Measurements from ENCODE around the gene AUP1.

GRCh38 chr2:74571058-74571457 lies 41.6 kb upstream of the AUP1 start:
- TF ChIP-seq POLR2AphosphoS5 (IDR thresholded peaks at IDR 0.05) = no peak
- TF ChIP-seq, protein P1, sequence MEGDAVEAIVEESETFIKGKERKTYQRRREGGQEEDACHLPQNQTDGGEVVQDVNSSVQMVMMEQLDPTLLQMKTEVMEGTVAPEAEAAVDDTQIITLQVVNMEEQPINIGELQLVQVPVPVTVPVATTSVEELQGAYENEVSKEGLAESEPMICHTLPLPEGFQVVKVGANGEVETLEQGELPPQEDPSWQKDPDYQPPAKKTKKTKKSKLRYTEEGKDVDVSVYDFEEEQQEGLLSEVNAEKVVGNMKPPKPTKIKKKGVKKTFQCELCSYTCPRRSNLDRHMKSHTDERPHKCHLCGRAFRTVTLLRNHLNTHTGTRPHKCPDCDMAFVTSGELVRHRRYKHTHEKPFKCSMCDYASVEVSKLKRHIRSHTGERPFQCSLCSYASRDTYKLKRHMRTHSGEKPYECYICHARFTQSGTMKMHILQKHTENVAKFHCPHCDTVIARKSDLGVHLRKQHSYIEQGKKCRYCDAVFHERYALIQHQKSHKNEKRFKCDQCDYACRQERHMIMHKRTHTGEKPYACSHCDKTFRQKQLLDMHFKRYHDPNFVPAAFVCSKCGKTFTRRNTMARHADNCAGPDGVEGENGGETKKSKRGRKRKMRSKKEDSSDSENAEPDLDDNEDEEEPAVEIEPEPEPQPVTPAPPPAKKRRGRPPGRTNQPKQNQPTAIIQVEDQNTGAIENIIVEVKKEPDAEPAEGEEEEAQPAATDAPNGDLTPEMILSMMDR (IDR thresholded peaks at IDR 0.05) = no peak
- TF ChIP-seq POLR2A (IDR thresholded peaks at IDR 0.05) = no peak
- TF ChIP-seq EP300 (IDR thresholded peaks at IDR 0.05) = no peak
